H1 (cell line): Measurements from ENCODE around the gene LRRK1. TPM values are rescaled to one million over a fixed set of nuclear protein-coding genes. Genes with fewer than 3 reads are reported as not detected.

Experiments
- NANOG ChIP-seq: IDR thresholded peaks from 2 replicates; pipeline ENCODE4 v1.6.1; 2011; ENCODE audit warnings: low read length, low read depth, mild to moderate bottlenecking, inconsistent platforms; ENCODE audit not compliant: insufficient read depth, poor library complexity, severe bottlenecking
- SP1 ChIP-seq: IDR thresholded peaks from 2 replicates; pipeline ENCODE4 v1.6.1; 2011; ENCODE audit warnings: low read depth, low read length
- polyA plus RNA-seq, 7 experiments: library from polyadenylated mRNA; depleted of rRNA in 3 of 7; stranded (reverse) in 5 of 7; unstranded in 2 of 7; fragments of >200 nt in 5 of 7; fragments of 200-250 nt in 2 of 7; gene quantifications; 1 replicate in 5 of 7; 2 replicates in 1 of 7; 4 replicates in 1 of 7; pipeline versions ENCODE4 v1.2.1 to v1.2.3, GENCODE V29; 2011 to 2013; ENCODE audit warnings: missing spikeins in 2 of 7, mixed read lengths in 2 of 7
- total RNA-seq: library from RNA; stranded (reverse); fragmentation: NEBNext Ultra II Directional; extraction: Animal tissue kit (Norgen Biotek cat#: 25700); gene quantifications from 2 replicates; pipeline ENCODE4 v1.2.1, GENCODE V29; 2021
- TF ChIP-seq, protein P1 (sequence below): IDR thresholded peaks from 2 replicates; pipeline ENCODE4 v1.6.1; 2012; ENCODE audit warnings: low read length, inconsistent platforms
- TF ChIP-seq, protein P2 (sequence below): IDR thresholded peaks from 2 replicates; pipeline ENCODE4 v1.6.1; 2011; ENCODE audit warnings: low read length, improper control_type of control experiment

The LRRK1 gene
- total and polyA plus RNA-seq, 2 of the 8 experiments (the other 6 are each of a cell fraction or from before 2014, with no cell fraction given) = 1.2 to 3.6 TPM

DNA sequence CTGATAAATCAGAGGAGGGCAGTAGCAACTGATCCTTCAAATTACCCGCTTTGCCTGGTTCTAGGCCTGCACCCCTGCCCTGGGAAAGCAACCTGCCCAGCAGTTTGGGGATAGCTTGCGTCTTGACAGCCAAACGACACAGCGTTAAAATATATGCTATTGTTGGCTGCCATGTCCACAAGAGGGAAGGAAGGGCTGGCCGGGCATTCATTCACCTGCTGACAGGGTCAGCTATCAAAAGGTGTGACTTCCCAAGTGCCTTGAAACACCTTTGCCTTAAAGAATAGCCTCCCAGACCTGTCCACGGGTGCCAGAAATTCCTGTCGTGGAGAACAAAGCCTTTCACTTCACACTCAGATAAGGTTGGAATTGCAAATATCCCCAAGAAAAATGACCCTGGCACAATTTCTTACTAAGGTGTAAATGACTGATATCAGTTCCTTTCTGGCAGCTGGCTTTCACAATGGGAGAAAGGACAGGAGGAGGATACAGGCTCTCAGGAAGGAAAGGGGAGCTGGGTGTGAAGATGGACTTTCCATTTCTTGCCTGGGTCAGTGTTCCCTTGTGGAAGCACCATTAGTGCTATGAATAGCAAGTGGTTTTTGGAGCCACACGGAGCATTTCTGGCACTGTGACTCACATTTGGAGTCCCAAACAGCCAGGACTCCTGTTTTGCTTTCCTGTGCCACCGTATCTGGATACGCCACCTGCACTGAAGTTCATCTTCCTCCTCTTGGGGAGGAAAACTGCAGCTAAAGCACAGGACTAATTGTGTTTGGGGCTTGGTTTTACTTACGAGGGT, 20.3 kb upstream of the LRRK1 start (continued):
- TF ChIP-seq, protein P1, sequence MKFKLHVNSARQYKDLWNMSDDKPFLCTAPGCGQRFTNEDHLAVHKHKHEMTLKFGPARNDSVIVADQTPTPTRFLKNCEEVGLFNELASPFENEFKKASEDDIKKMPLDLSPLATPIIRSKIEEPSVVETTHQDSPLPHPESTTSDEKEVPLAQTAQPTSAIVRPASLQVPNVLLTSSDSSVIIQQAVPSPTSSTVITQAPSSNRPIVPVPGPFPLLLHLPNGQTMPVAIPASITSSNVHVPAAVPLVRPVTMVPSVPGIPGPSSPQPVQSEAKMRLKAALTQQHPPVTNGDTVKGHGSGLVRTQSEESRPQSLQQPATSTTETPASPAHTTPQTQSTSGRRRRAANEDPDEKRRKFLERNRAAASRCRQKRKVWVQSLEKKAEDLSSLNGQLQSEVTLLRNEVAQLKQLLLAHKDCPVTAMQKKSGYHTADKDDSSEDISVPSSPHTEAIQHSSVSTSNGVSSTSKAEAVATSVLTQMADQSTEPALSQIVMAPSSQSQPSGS = no peak
- TF ChIP-seq, protein P2, sequence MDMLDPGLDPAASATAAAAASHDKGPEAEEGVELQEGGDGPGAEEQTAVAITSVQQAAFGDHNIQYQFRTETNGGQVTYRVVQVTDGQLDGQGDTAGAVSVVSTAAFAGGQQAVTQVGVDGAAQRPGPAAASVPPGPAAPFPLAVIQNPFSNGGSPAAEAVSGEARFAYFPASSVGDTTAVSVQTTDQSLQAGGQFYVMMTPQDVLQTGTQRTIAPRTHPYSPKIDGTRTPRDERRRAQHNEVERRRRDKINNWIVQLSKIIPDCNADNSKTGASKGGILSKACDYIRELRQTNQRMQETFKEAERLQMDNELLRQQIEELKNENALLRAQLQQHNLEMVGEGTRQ = no peak
- TF ChIP-seq NANOG (no peak), SP1 (no peak)
